HepG2 (cell line): ENCODE results near the gene AIF1. TPM values are rescaled to one million over a fixed set of nuclear protein-coding genes. Genes with fewer than 3 reads are reported as not detected.
A peak's percentile ranks its signal among the peaks of the same experiment; 100 is the strongest.

ENCODE experiments used
- ELF3 ChIP-seq: IDR thresholded peaks from 2 replicates; pipeline ENCODE4 v1.6.1; 2016; ENCODE audit warnings: missing genetic modification reagents, missing compliant biosample characterization
- GTF3A ChIP-seq: sonication (generic); formaldehyde crosslinking; conservative IDR thresholded peaks from 2 replicates; pipeline ENCODE4 v1.4.0; 2020; ENCODE audit warnings: mild to moderate bottlenecking, missing genetic modification reagents
- HIVEP1 ChIP-seq: sonication (generic); formaldehyde crosslinking; IDR thresholded peaks from 2 replicates; pipeline ENCODE4 v1.4.0; 2020; ENCODE audit warnings: mild to moderate bottlenecking, missing genetic modification reagents
- IKZF1 ChIP-seq: fragments of 450-650 bp; IDR thresholded peaks from 2 replicates; pipeline ENCODE4 v1.7.1; 2016
- MEF2D ChIP-seq: sonication (generic); formaldehyde crosslinking; IDR thresholded peaks from 2 replicates; pipeline ENCODE4 v1.5.1; 2020; ENCODE audit warnings: mild to moderate bottlenecking, missing genetic modification reagents
- MEIS2 ChIP-seq: sonication (generic); formaldehyde crosslinking; IDR thresholded peaks from 2 replicates; pipeline ENCODE4 v1.9.0; 2021; ENCODE audit warnings: mild to moderate bottlenecking, missing genetic modification reagents
- MZF1 ChIP-seq: sonication (generic); formaldehyde crosslinking; IDR thresholded peaks from 2 replicates; pipeline ENCODE4 v1.8.1; 2023; ENCODE audit warnings: mild to moderate bottlenecking, missing genetic modification reagents, borderline replicate concordance
- PPARG ChIP-seq: conservative IDR thresholded peaks from 2 replicates; pipeline ENCODE4 v1.6.1; 2016; ENCODE audit warnings: missing biosample characterization, missing genetic modification reagents
- SMAD3 ChIP-seq: sonication (generic); formaldehyde crosslinking; IDR thresholded peaks from 2 replicates; pipeline ENCODE4 v1.4.0; 2020; ENCODE audit warnings: missing genetic modification reagents
- SMYD3 ChIP-seq: sonication (generic); formaldehyde crosslinking; IDR thresholded peaks from 2 replicates; pipeline ENCODE4 v1.8.1; 2023; ENCODE audit warnings: mild to moderate bottlenecking, missing genetic modification reagents
- UBTF ChIP-seq: sonication (generic); formaldehyde crosslinking; IDR thresholded peaks from 2 replicates; pipeline ENCODE4 v1.4.0; 2020; ENCODE audit warnings: mild to moderate bottlenecking, missing genetic modification reagents
- ZMYM3 ChIP-seq: sonication (generic); formaldehyde crosslinking; IDR thresholded peaks from 2 replicates; pipeline ENCODE4 v1.5.1; 2020; ENCODE audit warnings: mild to moderate bottlenecking, missing genetic modification reagents
- ZNF136 ChIP-seq: sonication (generic); formaldehyde crosslinking; IDR thresholded peaks from 2 replicates; pipeline ENCODE4 v1.8.1; 2022; ENCODE audit warnings: low read depth, mild to moderate bottlenecking, moderate library complexity, missing genetic modification reagents
- ZNF296 ChIP-seq: sonication (generic); formaldehyde crosslinking; conservative IDR thresholded peaks from 2 replicates; pipeline ENCODE4 v1.5.0; 2020; ENCODE audit warnings: mild to moderate bottlenecking, missing genetic modification reagents
- ZNF30 ChIP-seq: sonication (generic); formaldehyde crosslinking; IDR thresholded peaks from 2 replicates; pipeline ENCODE4 v1.5.0; 2020; ENCODE audit warnings: mild to moderate bottlenecking, missing genetic modification reagents
- ZNF331 ChIP-seq: sonication (generic); formaldehyde crosslinking; IDR thresholded peaks from 2 replicates; pipeline ENCODE4 v1.4.0; 2020; ENCODE audit warnings: missing genetic modification reagents
- ZNF33A ChIP-seq: sonication (generic); formaldehyde crosslinking; IDR thresholded peaks from 2 replicates; pipeline ENCODE4 v1.5.1; 2020; ENCODE audit warnings: missing genetic modification reagents, mild to moderate bottlenecking, moderate library complexity, borderline replicate concordance
- ZNF556 ChIP-seq: sonication (generic); formaldehyde crosslinking; IDR thresholded peaks from 2 replicates; pipeline ENCODE4 v1.4.0; 2020; ENCODE audit warnings: mild to moderate bottlenecking, missing genetic modification reagents, borderline replicate concordance
- ZNF557 ChIP-seq: sonication (generic); formaldehyde crosslinking; IDR thresholded peaks from 2 replicates; pipeline ENCODE4 v1.4.0; 2020; ENCODE audit warnings: missing genetic modification reagents
- ZNF614 ChIP-seq: IDR thresholded peaks from 2 replicates; pipeline ENCODE4 v1.6.1; 2018; ENCODE audit warnings: missing biosample characterization, missing genetic modification reagents, inconsistent platforms, borderline replicate concordance
- ZNF616 ChIP-seq: sonication (generic); formaldehyde crosslinking; IDR thresholded peaks from 2 replicates; pipeline ENCODE4 v1.5.0; 2020; ENCODE audit warnings: low read depth, mild to moderate bottlenecking, missing genetic modification reagents
- ZNF629 ChIP-seq: sonication (generic); formaldehyde crosslinking; conservative IDR thresholded peaks from 2 replicates; pipeline ENCODE4 v1.5.0; 2020; ENCODE audit warnings: missing genetic modification reagents
- ZNF766 ChIP-seq: sonication (generic); formaldehyde crosslinking; IDR thresholded peaks from 2 replicates; pipeline ENCODE4 v1.5.0; 2020; ENCODE audit warnings: missing genetic modification reagents, borderline replicate concordance
- polyA plus RNA-seq, 8 experiments: library from polyadenylated mRNA; depleted of rRNA in 3 of 8; stranded (reverse) in 7 of 8; unstranded in 1 of 8; fragments of >200 nt; fragmentation: Illumina TruSeq in 4 of 8; extraction: Trizol in 4 of 8; gene quantifications; 2 replicates each; pipeline versions ENCODE4 v1.2.1 to v1.2.3, GENCODE V29; 2011 to 2016; ENCODE audit warnings: low read depth in 4 of 8, missing spikeins in 1 of 8, mixed read lengths in 1 of 8; ENCODE audit not compliant: insufficient read depth in 1 of 8
- total RNA-seq, 5 experiments: library from RNA; depleted of rRNA; stranded (reverse); fragments of >200 nt; fragmentation: Illumina TruSeq; extraction: Trizol; gene quantifications; 2 replicates each; pipeline ENCODE4 v1.2.3, GENCODE V29; 2016; ENCODE audit warnings: low read depth in 1 of 5
- TF ChIP-seq, protein P1 (sequence below): sonication (generic); formaldehyde crosslinking; conservative IDR thresholded peaks from 2 replicates; pipeline ENCODE4 v1.8.1; 2023; ENCODE audit warnings: missing genetic modification reagents
- TF ChIP-seq, protein P2 (sequence below): sonication (generic); formaldehyde crosslinking; IDR thresholded peaks from 2 replicates; pipeline ENCODE4 v1.4.0; 2020; ENCODE audit warnings: missing genetic modification reagents, borderline replicate concordance
- TF ChIP-seq, protein P3 (sequence below): fragments of 450-650 bp; IDR thresholded peaks from 2 replicates; pipeline ENCODE4 v1.6.1; 2016

AIF1 gene
- total and polyA plus RNA-seq, 2 of the 13 experiments (the other 11 are each of a cell fraction or from before 2014, with no cell fraction given) = 1.5 TPM; not detected in 1

GRCh38 chr6:31580807-31581433 is 34.1 kb upstream of the AIF1 start (continued):
- TF ChIP-seq UBTF (CRISPR knock-in tag) (peak; percentile 90), ZMYM3 (CRISPR knock-in tag) (peak; percentile 38; the same call in 1 of the 2 replicates), ZNF30 (CRISPR knock-in tag) (peak; percentile 81; the same call in 1 of the 2 replicates), ELF3 (CRISPR knock-in tag) (no peak; the same call in 1 of the 2 replicates), ZNF616 (CRISPR knock-in tag) (no peak), ZNF33A (no peak), SMYD3 (CRISPR knock-in tag) (no peak), MEF2D (CRISPR knock-in tag) (no peak), ZNF614 (CRISPR knock-in tag) (peak; percentile 89; the same call in 1 of the 2 replicates), PPARG (peak; percentile 60; the same call in 1 of the 2 replicates), IKZF1 (no peak), HIVEP1 (CRISPR knock-in tag) (peak; percentile 67), ZNF629 (CRISPR knock-in tag) (no peak), MZF1 (no peak), SMAD3 (no peak), GTF3A (CRISPR knock-in tag) (peak; percentile 69; the same call in 1 of the 2 replicates), ZNF296 (no peak), ZNF136 (CRISPR knock-in tag) (no peak), ZNF556 (CRISPR knock-in tag) (peak; percentile 24; the same call in 1 of the 2 replicates), MEIS2 (CRISPR knock-in tag) (peak; percentile 66; the same call in 1 of the 2 replicates), ZNF766 (CRISPR knock-in tag) (peak; percentile 89; the same call in 1 of the 2 replicates), ZNF331 (peak; percentile 86; the same call in 1 of the 2 replicates), ZNF557 (no peak)
- TF ChIP-seq, protein P1, sequence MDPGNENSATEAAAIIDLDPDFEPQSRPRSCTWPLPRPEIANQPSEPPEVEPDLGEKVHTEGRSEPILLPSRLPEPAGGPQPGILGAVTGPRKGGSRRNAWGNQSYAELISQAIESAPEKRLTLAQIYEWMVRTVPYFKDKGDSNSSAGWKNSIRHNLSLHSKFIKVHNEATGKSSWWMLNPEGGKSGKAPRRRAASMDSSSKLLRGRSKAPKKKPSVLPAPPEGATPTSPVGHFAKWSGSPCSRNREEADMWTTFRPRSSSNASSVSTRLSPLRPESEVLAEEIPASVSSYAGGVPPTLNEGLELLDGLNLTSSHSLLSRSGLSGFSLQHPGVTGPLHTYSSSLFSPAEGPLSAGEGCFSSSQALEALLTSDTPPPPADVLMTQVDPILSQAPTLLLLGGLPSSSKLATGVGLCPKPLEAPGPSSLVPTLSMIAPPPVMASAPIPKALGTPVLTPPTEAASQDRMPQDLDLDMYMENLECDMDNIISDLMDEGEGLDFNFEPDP (CRISPR knock-in tag) = 0 out of 2 replicates have a peak, but pooled peaks have one; percentile 87
- TF ChIP-seq, protein P2, sequence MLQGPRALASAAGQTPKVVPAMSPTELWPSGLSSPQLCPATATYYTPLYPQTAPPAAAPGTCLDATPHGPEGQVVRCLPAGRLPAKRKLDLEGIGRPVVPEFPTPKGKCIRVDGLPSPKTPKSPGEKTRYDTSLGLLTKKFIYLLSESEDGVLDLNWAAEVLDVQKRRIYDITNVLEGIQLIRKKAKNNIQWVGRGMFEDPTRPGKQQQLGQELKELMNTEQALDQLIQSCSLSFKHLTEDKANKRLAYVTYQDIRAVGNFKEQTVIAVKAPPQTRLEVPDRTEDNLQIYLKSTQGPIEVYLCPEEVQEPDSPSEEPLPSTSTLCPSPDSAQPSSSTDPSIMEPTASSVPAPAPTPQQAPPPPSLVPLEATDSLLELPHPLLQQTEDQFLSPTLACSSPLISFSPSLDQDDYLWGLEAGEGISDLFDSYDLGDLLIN (CRISPR knock-in tag) = no peak
- TF ChIP-seq, protein P3, sequence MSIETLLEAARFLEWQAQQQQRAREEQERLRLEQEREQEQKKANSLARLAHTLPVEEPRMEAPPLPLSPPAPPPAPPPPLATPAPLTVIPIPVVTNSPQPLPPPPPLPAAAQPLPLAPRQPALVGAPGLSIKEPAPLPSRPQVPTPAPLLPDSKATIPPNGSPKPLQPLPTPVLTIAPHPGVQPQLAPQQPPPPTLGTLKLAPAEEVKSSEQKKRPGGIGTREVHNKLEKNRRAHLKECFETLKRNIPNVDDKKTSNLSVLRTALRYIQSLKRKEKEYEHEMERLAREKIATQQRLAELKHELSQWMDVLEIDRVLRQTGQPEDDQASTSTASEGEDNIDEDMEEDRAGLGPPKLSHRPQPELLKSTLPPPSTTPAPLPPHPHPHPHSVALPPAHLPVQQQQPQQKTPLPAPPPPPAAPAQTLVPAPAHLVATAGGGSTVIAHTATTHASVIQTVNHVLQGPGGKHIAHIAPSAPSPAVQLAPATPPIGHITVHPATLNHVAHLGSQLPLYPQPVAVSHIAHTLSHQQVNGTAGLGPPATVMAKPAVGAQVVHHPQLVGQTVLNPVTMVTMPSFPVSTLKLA = no peak
